ENCODE measurements around the gene SLC38A8.

SLC38A8 gene

DNA sequence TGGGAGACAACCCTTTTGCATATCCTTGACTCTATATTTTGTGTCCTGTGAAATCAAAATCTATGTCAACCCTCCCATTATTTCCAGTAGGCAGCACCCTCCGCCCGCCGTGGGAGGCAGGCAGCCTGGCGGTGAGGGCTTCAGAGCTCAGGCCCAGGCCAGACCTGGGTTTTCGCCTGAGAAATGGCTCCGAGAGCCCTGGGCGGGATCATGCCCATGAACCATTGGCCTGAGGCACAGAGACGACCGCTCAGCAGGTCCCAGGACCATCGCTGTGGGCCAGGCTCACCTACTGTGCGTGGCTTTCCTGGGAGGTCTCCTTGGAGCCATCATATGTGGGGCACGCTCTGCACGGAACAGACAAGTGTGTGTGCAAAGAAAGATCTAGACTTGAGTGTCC, 6.3 kb upstream of the SLC38A8 start:
- no peak for DNase-seq (ENCODE audit: low read depth in 3 of 3)

DNA sequence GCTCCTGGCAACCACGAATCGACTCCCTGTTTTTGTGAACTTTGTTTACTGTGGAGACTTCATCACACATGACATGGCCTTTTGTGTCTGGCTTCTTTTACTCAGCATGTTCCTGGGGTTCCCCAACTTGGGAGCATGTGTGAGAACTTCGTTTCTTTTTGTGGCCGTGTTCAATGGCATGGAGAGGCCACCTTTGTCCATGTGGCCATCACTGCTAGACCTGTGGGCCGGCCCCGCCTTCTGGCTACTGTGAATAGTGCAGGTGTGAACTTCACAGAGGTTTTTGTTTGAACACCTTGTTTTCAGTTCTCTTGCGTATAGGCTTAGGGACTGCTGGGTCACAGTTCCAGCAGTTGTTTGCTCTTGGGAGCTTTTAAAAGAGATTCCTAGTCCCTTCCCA, 5.7 kb upstream of the SLC38A8 start:
- DNase-seq (ENCODE audit: low read depth in 3 of 3): no peak

DNA sequence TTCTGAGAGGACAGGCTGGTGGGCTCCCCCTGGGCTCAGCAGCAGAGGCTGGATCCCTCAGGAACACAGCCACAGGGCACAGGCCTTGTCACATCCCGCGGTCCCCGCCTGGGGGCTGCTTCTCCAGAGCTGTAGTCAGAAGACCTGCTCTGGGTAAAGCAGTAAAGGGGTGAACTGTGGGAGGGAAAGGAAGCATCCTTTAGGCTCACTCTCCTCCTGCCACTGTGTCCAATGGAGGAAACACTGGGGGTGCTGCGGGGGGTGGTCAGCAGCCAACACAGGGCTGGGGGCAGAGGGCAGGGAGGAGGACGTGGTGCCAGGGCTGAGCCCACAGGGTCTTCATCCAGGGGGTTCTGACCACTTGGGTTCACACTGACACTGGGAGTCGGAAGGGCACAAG, 5.0 kb upstream of the SLC38A8 start:
- DNase-seq (ENCODE audit: low read depth in 3 of 3): no peak

DNA sequence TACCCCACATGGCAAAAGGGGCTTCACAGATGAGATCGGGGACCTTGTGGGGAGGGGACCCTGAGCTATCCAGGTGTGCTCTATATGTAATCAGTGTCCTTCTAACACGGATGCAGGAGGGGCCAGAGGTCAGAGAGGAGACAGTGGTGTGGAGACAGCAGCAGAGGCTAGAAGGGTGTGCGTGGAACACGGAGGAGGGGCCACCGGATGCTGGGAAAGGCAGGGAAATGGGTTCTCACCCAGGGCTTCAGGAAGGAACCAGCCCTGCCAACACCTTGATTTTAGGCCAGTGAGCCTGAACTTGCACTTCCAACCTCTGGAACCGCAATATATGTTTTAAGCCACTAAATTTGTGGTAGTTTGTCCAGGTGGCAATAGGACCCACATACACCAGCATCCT, 4.6 kb upstream of the SLC38A8 start:
- DNase-seq (ENCODE audit: low read depth in 3 of 3): no peak

DNA sequence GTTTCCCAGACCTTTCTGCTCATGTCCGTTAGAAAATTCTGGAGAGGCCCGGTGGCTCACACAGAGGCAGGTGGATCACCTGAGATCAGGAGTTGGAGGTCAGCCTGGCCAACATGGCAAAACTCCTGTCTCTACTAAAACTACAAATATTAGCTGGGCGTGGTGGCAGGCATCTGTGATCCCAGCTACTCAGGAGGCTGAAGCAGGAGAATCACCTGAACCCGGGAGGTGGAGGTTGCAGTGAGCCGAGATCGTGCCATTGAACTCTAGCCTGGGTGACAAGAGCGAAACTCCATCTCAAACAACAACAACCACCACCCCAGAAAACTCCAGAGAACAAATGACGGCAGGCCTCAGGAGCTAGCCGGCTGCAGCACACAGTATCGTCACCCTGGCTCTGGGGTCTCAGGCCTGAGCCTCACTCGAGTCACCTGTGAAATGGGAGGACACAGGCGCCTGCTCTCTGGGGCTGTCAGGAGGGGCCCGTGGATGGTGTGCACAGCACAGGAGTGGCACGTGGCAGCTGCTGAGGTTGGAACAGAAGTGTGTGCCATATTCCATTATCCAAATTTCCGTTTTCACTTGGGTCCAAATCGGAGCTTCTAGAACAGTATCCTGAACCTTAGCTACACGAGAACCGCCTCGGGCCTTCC, 3.3 kb upstream of the SLC38A8 start:
- DNase-seq (ENCODE audit: low read depth in 3 of 3): no peak

- no peak for DNase-seq (ENCODE audit: low read depth in 3 of 3)
Observed at GRCh38 chr16:84045001-84045817, 2.6 kb upstream of the SLC38A8 start.

DNA sequence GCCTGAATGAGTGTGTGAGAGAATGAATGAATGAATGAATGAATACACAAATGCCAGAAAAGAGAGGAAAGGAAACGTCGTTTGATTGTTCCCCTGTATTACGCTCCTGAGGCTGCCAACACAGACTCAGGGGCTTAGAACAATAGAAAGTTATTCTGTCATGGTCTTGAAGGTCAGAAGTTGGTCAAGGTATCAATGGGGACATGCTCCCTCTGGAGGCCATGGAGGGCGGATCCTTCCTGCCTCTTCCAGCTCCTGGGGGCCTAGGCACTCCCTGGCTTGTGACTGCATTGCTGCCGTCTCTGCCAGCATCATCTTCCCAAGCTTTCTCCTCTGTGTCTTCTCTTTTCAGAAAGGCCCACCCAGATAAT, 1.5 kb upstream of the SLC38A8 start:
- no peak for DNase-seq (ENCODE audit: low read depth in 3 of 3)

DNA sequence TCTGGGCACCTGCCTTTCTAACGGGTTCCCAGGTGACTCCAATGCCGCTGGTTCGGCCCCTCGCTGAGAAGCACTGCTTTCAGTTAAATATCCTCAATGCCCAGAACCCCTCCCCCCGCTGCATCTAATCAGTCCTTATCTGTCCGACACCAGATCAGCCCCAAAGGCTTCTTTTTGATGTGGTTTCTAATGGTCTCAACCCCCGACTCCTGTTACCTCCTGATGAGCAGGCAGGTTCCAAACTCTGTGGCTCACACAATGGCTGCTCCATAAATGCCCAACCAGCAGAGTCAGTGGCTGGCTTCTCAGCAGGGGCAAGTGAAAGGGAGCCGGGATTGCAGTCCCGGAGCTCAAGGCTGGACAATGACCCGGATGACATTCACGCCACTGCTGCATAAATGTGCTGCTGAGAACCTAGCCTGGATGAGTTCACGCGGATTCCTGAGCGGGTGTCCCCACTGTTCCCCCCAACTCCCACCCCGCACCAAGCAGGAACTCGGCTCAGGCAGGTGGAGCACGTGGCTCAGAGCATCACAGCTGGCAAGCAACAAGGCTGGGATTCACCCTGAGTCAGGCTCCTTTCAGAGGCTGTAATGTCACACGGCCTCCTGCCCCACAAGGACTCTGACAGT, 1.0 kb upstream of the SLC38A8 start:
- no peak for DNase-seq (ENCODE audit: low read depth in 3 of 3)

GRCh38 chr16:84042879-84043485, 387 bp upstream of the SLC38A8 start:
- DNase-seq (ENCODE audit: low read depth in 3 of 3): no peak

DNA sequence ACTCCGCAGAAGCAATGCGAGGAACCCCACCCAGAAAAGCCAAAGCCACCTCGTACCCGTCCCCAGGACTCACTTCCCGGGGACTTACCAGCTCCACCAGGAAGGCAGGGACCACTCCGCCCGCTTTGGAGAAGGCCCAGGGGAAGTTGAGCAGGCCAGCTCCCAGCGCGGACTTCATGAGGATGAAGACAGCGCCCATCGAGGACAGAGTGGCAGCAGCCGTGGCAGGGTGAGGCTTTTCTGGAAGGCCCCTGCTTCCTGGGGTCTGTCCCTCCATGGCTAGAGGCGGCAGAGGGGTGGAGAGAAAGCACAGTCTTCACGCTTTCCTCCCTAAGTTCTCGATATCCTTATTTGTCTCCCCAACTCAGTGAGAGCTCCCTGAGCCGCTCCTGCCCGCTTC, 714 bp downstream of the SLC38A8 start:
- no peak for DNase-seq (ENCODE audit: low read depth in 3 of 3)

- no peak for DNase-seq (ENCODE audit: low read depth in 3 of 3)
Observed at GRCh38 chr16:84040823-84041820, 1.5 kb downstream of the SLC38A8 start.

- DNase-seq (ENCODE audit: low read depth in 3 of 3): no peak
Observed at GRCh38 chr16:84040226-84040822, 2.3 kb downstream of the SLC38A8 start.

- DNase-seq (ENCODE audit: low read depth in 3 of 3): no peak
Observed at GRCh38 chr16:84039696-84040095, 2.9 kb downstream of the SLC38A8 start.

- no peak for DNase-seq (ENCODE audit: low read depth in 3 of 3)
Observed at GRCh38 chr16:84038469-84038868, 4.1 kb downstream of the SLC38A8 start.

GRCh38 chr16:84036982-84037425, 5.6 kb downstream of the SLC38A8 start:
- DNase-seq (ENCODE audit: low read depth in 3 of 3): no peak

DNA sequence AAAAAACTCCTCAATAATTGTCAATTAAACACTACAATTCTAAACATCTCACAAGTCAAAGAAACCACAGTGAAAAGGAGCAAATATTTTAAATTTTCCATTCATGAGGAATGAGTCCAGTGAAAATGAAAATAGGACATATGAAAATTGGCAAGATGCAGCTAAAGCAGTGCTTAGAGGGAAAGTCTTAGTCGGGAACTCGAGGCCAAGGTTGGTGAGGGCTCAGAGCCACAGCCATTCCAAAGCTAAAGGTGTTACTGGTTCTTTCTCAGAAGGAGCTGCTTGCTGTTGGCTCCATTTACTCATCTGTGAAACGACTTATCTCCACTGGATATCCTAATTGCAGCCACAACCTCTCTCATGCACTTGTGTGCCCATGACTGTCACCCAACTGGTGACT, 6.5 kb downstream of the SLC38A8 start:
- DNase-seq (ENCODE audit: low read depth in 3 of 3): no peak

- no peak for DNase-seq (ENCODE audit: low read depth in 3 of 3)
Observed at GRCh38 chr16:84034516-84034915, 8.1 kb downstream of the SLC38A8 start.

DNA sequence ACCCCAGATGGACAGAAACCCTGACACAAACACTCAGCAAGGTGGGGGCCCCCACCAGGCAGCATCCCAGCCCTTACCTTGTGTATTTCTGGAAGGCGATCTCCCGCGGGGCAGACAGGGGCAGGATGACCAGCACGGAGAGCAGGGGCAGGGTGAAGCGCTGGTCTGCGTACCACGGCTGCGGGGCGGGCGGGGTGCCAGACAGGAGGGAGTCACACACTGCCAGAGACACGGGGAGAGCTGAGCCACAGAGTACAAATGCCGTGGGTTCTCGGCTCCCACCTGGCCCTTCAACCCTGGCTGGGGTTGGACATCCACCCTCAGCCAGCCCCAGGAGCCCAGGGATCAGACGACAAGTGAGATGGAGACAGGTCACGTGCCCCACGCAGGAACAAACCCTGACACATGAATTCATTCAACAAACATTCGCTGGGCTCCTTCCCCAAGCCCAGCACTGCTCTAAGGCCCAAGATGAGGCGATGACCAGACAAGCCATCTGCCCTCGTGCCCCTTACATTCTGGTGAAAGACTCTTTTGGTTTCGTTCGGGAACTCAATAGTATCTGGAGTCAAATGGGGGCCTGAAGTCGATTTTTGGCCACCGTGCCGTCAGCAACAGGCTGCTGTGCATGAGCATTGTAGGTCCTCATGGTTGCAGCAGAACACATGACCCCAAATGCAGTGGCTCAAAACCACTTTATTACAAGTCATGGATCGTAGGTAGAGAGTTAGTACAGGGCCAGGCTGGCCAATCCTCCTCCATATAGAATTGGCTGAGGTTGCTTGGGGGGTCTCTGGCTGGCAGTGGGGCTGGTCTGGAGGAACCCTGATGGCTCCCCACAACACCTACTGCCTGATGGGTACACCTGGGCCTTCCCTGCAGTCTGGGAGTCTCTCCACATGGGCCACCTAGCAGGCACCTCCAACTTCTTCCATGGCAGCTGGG, 9.1 kb downstream of the SLC38A8 start:
- DNase-seq (ENCODE audit: low read depth in 3 of 3): no peak

- no peak for DNase-seq (ENCODE audit: low read depth in 3 of 3)
Observed at GRCh38 chr16:84032458-84033178, 10.0 kb downstream of the SLC38A8 start.

Measured in stimulated activated CD4-positive, alpha-beta T cell treated with anti-CD3 and anti-CD28 coated beads, TNF-alpha, amount 100 ng/mL, for 4 hours (primary cell).